ENCODE data around the gene ZG16B. TPM values are rescaled to one million over a fixed set of nuclear protein-coding genes. Genes with fewer than 3 reads are reported as not detected.

The ZG16B gene
- total and polyA plus RNA-seq, 2 of the 8 experiments (the other 6 are each of a cell fraction or from before 2014, with no cell fraction given), result 0.11 TPM; not detected in 1

GRCh38 chr16:2853531-2854073, 23.5 kb downstream of the ZG16B start:
- Histone ChIP-seq H3K79me1 (ENCODE audit: low read depth, low read length) (no peaks in the 10 kb centered on the region), H3K27ac (ENCODE audit: low read depth, low read length) (no peak overlapping the region), H4K5ac (ENCODE audit: insufficient read length, low read depth, low read length) (no peak overlapping the region), H3K4me1 (replicated peaks in 1 of 4; ENCODE audit: control insufficient read depth in 3 of 4, insufficient read depth in 4 of 4, low read length in 3 of 4) (peaks cover 0 to 10% (median 3%) of the 10 kb centered on the region in 4 experiments; a peak in 3 of 7 replicates), H4K91ac (replicated peaks; ENCODE audit: insufficient read length, low read length) (no peak overlapping the region), H3K9ac (replicated peaks in 1 of 4; ENCODE audit: extremely low read depth in 1 of 4, low read depth in 3 of 4, low read length in 3 of 4) (no peak overlapping the region), H2BK15ac (ENCODE audit: low read length) (no peak overlapping the region), H3K36me3 (ENCODE audit: control insufficient read depth in 2 of 4, insufficient read depth in 4 of 4, low read length in 3 of 4) (peaks cover 0 to 3% (median 0%) of the 10 kb centered on the region in 4 experiments; a peak in 1 of 8 replicates), H3K4me3 (ENCODE audit: extremely low read depth in 1 of 4, insufficient read depth in 2 of 4, low read depth in 3 of 4, low read length in 4 of 4) (no peak overlapping the region), H2BK120ac (replicated peaks; ENCODE audit: low read depth, low read length) (no peak overlapping the region), H2BK12ac (ENCODE audit: low read depth, low read length) (no peak overlapping the region), H2AK5ac (ENCODE audit: low read depth, low read length) (no peak overlapping the region), H3K56ac (replicated peaks; ENCODE audit: insufficient read length, low read depth, low read length) (no peak overlapping the region), H3K79me2 (ENCODE audit: control insufficient read depth in 1 of 2, insufficient read depth in 2 of 2, low read length in 2 of 2) (no peaks in the 10 kb centered on the region), H2AFZ (ENCODE audit: low read length) (no peak overlapping the region), H4K20me1 (replicated peaks in 1 of 2; ENCODE audit: control insufficient read depth in 1 of 2, insufficient read depth in 2 of 2, low read length in 2 of 2) (no peaks in the 10 kb centered on the region), H3K14ac (ENCODE audit: insufficient read length) (no peak overlapping the region), H2BK5ac (ENCODE audit: low read depth, low read length) (no peak overlapping the region), H4K8ac (ENCODE audit: extremely low read depth, insufficient read depth, low read length) (no peak overlapping the region), H3K27me3 (replicated peaks in 1 of 4; ENCODE audit: control insufficient read depth in 3 of 4, extremely low read depth in 1 of 4, insufficient read depth in 3 of 4, low read length in 3 of 4) (peaks cover under 1 to 17% (median 6%) of the 10 kb centered on the region in 4 experiments; a peak in 4 of 7 replicates), H3K9me3 (ENCODE audit: insufficient read depth in 2 of 2, low read depth in 1 of 2, low read length in 1 of 2) (peaks cover 8 to 15% of the 10 kb centered on the region in 2 experiments), H3K4me2 (ENCODE audit: insufficient read depth in 1 of 2, low read depth in 2 of 2, low read length in 2 of 2) (no peak overlapping the region), H3K23me2 (ENCODE audit: low read depth, low read length) (peaks cover 11% of the 10 kb centered on the region; the same call in 1 of the 2 replicates), H3K4ac (replicated peaks; ENCODE audit: insufficient read length, low read depth, low read length) (no peak overlapping the region), H3K23ac (ENCODE audit: insufficient read length) (no peak overlapping the region), H2BK20ac (ENCODE audit: low read length) (no peak overlapping the region), H3K18ac (ENCODE audit: extremely low read depth, low read length) (no peak overlapping the region)
- TF ChIP-seq EZH2 (IDR thresholded peaks at IDR 0.05; ENCODE audit: low read depth, low read length, severe bottlenecking) (no peak), FOSL1 (IDR thresholded peaks at IDR 0.05; ENCODE audit: insufficient read depth, low read depth, low read length) (no peak), ASH2L (IDR thresholded peaks at IDR 0.05; ENCODE audit: low read length) (no peak), CHD2 (IDR thresholded peaks at IDR 0.05; ENCODE audit: low read length) (no peak), JUND (IDR thresholded peaks at IDR 0.05; ENCODE audit: low read length) (no peak), BRCA1 (IDR thresholded peaks at IDR 0.05; ENCODE audit: low read depth, low read length) (no peak), SIX5 (IDR thresholded peaks at IDR 0.05; ENCODE audit: low read depth, low read length) (no peak), SRF (IDR thresholded peaks at IDR 0.05; ENCODE audit: low read depth, low read length) (no peak)
- ChIA-PET POLR2A (ENCODE audit: partially characterized antibody) (interaction anchor here (1.2 to 1.7 kb wide), 3 partner anchors 11 to 171 kb away, joined by 3 read pairs; partner anchors contain the start of gene KCTD5), CTCF (ENCODE audit: partially characterized antibody) (interaction anchor here (0.6 to 7.3 kb wide), 24 partner anchors 10 to 125 kb away, joined by 3 to 74 read pairs (median 6); partner anchors contain the start of gene ZG16B)
- 90% methylated on average over 15 of the region's 18 CpGs; no CpG with 5 or more reads in 1 of the 2 experiments for WGBS, 2 experiments (ENCODE audit: extremely low coverage in 1 of 2, insufficient coverage in 1 of 2, insufficient read length in 1 of 2, insufficient replicate concordance in 2 of 2, low coverage in 1 of 2, low lambda C conversion rate in 2 of 2, missing lambda C conversion rate in 1 of 2)
- DNase-seq (ENCODE audit: low read depth in 1 of 2, low spot score in 2 of 2) (no peak), FAIRE-seq (no peak)

Measured in H1 (cell line).